Measurements from ENCODE around the gene SLC22A5.
"Not testable (repeated sequence)": the region's sequence is repeated elsewhere in the genome, so short reads cannot be mapped to it uniquely, and the experiment has no call there.

SLC22A5 gene

DNA sequence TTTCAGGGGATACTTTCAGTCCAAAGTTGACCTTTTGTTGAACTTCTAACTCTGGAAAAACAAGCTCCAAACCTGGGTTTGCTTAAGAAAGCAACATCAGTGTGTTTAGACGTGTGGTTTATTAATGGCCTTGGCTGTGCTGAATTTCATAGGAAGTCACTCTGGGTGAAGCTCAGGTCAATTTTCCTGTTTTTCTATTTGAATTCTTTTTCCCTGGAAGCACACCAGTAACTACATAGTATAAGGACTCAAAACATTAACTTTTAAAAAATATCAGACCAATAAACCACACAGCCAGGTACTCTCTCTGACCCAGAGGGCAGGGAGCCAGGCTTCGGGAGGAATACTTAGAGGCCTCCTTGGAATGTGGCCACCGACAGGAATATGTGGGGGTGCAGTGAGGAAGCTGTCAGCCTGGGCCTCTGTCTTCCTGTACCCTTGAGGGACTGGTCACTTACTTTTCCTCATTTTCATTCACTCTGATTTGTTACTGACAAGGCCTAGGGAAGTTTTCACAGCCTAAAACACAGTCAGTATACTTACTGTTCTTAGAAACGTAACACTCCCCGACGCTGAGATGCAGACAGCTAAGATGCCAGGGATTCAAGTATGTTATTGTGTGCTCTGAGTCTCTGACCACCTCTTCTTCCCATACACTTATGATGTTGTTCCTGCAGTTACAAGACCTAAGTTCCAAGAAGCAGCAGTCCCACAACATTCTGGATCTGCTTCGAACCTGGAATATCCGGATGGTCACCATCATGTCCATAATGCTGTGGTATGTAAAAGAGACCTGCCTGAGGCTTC, 18.9 kb downstream of the SLC22A5 start:
- no peak for DNase-seq (ENCODE audit: low spot score)

DNA sequence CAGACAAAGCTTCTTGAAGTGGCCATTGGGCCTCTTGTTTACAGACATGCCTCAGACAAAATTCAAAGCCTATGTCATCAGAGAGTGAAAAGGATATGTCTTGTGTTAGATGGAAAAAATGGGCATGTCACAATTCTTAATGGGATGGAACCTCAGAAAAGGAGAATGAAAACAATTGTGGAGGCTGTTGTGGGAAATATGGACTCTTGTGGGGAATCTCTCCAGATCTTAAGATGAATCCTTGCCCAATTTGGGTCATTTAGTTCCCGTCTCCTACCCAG, 19.5 kb downstream of the SLC22A5 start:
- DNase-seq (ENCODE audit: low spot score): no peak

DNA sequence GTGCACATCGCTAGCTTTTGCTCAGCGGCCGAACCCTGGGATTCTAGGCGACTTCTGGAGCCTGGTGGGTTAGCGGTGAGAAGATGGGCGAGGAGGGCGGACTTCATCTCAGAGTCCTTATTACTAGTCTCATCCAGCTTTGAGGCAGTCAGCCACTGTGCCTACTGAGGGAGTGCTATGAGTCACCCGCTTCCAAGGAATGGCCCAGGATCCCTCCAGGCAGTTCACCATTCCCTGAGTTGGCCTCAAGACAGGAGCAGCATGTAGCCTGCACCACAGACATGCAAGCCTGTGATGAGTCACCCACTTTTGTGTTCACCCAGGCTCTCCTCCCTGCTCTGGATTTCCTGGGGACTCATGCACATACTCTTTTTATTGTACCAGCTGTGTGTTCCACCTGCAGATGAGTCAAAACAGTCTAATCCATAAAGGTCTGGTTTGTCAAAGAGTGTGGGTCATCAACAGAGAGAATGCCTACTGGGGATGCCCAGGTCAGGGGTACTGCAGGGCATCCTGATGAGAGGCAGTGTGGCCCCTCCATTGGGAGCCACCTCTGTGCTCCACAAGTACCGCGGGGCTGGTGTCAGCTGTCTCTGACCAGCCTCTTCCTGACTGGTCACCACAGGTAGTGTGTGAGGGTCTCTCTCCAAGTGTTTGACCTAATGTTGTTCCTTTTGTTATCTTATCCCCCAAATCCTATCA, 20.2 kb downstream of the SLC22A5 start:
- no peak for DNase-seq (ENCODE audit: low spot score)

DNA sequence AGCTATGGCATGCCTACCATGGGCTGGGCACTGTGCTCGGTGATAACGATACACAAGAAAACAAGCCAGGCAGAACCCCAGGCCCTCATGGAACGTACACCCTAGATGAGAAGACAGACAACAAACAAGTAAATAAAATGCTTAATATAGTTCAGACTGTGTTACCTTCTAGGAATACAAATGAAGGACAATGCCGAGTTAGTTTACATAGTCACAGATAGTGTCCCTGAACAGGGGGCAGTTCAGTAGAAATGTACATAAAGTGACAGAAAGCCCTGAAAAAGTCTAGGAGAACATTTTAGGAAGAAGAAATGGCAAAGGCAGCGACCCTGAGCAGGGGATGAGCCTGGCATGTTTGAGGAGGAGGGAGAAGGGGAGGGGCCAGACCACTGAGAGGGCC, 21.7 kb downstream of the SLC22A5 start:
- no peak for DNase-seq (ENCODE audit: low spot score)

DNA sequence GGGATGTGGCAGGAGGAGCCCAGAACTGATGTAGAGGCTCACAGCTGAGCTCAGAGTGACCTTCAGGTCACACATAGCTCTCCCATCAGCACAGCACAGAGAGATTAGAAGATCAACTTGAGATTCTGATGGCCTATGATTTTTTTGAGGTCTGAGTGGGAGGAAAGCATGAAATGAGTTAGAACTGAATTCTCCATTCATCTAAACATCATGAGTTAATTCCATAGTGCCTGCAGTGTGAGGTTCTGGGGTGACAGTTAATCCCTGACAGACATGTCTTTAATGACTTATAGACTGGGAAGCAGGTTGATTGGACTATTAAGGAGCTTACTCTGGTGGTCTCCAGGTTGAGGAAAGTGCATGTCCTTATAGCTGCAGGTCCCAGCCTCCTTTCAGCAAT, 22.4 kb downstream of the SLC22A5 start:
- DNase-seq (ENCODE audit: low spot score): no peak

DNA sequence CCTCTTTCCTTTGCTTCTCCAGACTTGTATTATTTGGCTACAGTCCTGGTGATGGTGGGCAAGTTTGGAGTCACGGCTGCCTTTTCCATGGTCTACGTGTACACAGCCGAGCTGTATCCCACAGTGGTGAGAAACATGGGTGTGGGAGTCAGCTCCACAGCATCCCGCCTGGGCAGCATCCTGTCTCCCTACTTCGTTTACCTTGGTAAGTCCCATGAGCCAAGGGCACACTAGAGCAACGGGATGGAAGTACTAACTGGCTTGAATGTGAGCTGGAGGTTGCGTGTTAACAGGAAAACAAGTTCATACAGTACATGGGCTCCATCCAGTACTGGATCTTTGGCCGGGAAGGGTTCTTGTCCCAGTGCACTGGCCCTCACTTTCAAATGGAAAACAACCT, 22.9 kb downstream of the SLC22A5 start:
- DNase-seq (ENCODE audit: low spot score): no peak

DNA sequence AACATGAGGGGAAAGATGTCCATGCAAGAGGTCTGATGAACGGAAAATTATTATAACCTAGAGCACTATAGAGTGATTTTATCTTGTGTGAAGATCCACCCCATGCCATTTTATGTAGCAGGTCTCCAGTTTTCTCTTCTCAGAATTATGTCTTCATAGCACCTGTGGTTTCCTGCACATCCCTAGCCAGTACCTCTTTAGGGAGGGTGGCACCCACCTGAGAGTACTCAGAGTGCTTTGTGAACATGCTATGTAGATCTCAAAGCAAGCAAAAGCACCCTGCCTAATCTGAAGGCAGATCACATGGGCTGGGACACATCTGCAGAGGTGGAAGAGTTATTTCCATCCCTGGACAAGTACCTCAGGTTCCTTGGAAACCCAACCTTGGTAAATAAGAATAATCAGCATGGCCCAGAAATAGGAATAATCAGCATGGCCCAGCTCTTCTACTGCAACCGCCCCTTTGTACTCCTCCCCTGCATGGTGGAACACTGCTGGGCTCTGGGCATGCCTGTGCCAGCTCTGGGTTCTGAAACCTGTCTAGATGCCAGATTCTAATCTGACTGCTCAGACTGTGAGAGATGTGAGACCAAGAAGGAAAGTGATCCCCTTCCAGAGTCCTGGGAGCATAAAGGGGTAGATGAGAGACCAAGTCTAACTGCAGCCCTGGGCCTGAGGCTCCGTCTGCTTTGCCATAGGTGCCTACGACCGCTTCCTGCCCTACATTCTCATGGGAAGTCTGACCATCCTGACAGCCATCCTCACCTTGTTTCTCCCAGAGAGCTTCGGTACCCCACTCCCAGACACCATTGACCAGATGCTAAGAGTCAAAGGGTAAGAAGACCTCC, 23.7 kb downstream of the SLC22A5 start:
- no peak for DNase-seq (ENCODE audit: low spot score)

DNA sequence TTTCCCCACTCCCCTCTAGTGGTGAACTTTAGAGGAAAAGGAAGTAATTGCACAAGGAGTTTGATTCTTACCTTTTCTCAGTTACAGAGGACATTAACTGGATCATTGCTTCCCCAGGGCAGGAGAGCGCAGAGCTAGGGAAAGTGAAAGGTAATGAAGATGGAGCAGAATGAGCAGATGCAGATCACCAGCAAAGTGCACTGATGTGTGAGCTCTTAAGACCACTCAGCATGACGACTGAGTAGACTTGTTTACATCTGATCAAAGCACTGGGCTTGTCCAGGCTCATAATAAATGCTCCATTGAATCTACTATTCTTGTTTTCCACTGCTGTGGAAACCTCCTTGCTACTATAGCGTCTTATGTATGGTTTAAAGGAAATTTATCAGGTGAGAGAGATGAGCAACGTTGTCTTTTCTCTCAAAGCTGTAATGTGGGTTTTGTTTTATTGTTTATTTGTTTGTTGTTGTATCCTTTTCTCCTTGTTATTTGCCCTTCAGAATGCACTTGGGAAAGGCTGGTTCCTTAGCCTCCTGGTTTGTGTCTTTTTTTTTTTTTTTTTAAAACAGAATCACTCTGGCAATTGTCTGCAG, 25.3 kb downstream of the SLC22A5 start:
- no peak for DNase-seq (ENCODE audit: low spot score)

DNA sequence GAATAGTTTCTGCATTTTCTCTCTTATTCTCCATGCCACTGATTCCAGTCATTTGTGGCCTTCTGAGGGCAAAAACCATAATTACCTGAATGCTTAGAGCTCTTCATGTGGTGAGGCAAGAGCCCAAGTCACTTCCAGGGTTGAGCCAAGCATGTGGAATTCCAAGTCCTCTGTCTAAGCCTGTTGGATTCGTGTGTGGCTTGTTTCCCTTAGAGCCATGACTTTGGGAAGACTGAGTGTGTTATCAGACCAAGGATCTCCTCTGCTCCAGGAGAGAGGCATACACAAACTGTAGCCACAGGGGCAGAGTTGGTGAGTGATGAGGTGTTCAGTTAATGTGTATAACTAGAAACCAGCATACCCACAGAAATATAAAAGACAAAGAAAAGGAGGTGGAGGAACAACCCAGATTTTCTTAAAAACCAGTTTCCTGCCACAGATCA, 27.1 kb downstream of the SLC22A5 start:
- DNase-seq (ENCODE audit: low spot score): no peak

DNA sequence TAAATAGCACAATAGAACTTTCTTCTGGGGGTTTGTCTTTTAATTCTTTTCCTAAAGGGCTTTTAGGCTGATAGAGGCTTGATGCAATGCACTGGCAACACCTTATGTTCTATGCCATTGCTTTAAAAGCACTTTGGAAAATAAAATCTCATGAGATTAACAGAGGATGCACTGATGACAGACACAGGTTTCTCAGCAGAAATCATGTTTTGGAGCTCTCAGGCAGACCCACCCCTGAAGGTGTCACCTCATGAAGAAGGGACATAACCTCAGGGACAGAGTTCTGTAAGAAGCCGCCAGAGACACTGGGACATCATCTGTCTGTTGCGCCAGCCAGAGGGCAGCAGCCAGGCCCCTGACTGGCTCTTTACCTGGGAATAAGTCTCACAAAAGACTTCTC, 27.7 kb downstream of the SLC22A5 start:
- no peak for DNase-seq (ENCODE audit: low spot score)

DNA sequence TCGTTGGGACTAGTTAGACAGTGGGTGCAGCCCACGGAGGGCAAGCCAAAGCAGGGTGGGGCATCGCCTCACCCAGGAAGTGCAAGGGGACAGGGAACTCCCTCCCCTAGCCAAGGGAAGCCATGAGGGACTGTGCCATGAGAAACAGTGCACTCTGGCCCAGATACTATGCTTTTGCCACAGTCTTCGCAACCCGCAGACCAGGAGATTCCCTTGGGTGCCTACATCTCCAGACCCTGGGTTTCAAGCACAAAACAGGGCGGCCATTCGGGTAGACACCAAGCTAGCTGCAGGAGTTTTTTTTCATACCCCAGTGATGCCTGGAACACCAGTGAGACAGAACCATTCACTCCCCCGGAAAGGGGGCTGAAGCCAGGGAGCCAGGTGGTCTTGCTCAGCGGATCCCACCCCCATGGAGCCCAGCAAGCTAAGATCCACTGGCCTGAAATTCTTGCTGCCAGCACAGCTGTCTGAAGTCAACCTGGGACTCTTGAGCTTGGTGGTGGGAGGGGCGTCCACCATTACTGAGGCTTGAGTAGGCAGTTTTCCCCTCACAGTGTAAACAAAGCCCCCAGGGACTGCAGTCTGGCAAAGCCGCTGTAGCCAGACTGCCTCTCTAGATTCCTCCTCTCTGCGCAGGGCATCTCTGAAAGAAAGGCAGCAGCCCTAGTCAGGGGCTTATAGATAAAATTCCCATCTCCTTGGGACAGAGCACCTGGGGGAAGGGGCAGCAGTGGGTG, 28.6 kb downstream of the SLC22A5 start:
- DNase-seq (ENCODE audit: low spot score): not testable (repeated sequence)

DNA sequence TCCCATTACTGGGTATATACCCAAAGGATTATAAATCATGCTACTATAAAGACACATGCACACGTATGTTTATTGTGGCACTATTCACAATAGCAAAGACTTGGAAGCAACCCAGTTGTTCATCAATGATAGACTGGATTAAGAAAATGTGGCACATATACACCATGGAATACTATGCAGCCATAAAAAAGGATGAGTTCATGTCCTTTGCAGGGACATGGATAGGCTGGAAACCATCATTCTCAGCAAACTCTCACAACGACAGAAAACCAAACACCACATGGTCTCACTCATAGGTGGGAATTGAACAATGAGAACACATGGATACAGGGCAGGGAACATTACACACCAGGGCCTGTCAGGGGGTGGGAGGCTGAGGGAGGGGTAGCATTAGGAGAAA, 34.5 kb downstream of the SLC22A5 start:
- not testable (repeated sequence) for DNase-seq (ENCODE audit: low spot score)

DNA sequence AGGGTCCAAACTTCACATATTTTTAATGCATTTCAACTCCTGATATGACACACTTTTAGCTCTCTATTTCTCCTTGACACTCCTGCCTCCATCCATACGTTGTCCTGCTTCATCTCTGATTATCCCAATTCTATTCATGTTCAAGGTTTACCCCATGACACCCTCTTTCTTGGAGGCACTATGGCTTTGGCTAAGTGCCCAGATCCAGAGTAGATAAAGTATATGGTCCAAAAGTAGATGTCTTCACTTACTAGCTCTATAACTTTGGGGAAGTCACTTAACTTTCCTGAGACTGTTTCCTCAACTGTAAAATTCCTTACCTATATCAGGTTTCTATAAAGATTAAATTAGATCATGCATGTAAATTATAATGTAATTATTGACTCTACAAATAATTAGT, 36.1 kb downstream of the SLC22A5 start:
- DNase-seq (ENCODE audit: low spot score): no peak

DNA sequence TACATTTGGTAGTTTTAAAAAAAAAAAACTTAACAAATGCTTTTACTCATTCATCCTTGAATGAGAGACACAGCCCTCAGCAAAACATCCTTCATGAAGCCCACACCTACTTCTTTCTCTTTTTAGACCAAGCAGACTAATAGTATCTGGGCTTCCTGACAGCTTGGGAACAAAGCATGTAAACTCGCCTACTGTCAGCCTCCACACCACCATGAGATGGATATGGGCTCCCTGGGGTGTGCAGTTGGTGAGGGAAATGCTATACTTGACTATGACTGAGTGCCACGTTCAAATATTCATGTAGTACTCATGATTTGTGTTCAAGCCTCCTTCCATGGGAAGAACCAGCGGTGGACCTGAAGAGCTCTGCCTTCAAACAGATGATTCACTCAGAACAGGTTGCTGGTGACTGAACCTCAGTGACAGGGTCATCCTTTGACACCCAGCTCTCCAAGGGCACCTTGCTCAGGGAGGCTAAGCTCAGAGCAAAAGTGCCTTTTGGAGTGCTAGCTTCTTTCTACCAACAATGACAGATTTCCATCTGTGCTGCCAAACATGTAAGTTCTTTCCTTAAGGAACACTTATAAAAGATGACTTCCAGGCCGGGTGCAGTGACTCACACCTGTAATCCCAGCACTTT, 36.8 kb downstream of the SLC22A5 start:
- DNase-seq (ENCODE audit: low spot score): no peak

DNA sequence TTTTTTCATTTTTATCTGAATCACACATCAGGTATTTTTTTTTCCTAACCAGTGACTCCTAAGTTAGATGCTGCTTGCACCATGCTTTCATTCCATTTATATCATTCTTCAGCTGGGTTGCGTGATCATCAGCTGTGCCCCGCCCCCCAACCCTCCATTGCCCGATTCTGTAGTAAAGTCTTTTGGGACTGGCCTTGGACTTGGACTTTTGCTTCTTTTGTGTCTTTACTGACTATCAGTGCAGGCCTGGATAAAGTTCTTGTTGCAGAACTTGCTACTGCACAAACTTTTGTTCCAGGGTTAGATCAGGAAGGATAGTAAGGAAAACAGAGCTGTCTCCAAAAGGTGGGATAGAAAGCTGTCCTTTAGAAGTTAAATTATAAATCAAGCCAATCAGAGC, 38.5 kb downstream of the SLC22A5 start:
- DNase-seq (ENCODE audit: low spot score): no peak

DNA sequence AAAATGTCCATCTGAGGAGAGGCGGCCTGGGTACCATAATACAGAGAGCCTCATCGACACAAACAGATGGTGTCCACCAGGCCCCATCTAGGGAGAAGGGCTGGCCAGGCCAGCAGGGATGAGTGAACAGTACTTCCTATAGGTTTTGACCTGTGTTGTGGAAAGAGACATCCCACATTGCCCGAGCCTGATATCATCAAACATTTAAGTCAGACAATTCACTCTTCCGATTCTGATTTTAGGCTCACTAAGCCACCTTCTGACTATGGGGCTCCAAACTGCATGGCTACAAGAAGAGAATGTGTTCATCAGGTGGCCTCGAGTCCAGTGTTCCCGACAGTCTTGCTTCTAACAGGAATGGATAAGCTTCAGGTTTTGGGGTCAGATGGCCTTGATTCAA, 38.9 kb downstream of the SLC22A5 start:
- no peak for DNase-seq (ENCODE audit: low spot score)

DNA sequence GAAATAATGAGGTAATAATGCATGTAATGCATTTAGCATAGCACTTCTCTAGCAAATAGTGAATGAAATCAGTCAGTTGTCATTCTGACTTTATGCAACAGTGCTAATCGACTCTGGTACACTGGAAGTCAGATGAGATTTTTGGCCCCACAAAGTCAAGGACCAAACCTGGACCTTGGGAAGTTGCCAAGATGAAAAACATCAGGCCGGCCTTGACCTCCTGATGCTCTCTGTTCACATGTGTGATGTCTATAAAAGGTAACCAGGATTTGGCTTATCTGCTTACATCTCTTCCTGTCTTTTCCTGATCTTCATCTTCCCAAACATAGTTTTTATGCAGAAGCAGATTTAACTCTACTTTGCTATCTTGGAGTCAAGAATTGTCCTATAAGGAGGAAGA, 39.5 kb downstream of the SLC22A5 start:
- no peak for DNase-seq (ENCODE audit: low spot score)

DNA sequence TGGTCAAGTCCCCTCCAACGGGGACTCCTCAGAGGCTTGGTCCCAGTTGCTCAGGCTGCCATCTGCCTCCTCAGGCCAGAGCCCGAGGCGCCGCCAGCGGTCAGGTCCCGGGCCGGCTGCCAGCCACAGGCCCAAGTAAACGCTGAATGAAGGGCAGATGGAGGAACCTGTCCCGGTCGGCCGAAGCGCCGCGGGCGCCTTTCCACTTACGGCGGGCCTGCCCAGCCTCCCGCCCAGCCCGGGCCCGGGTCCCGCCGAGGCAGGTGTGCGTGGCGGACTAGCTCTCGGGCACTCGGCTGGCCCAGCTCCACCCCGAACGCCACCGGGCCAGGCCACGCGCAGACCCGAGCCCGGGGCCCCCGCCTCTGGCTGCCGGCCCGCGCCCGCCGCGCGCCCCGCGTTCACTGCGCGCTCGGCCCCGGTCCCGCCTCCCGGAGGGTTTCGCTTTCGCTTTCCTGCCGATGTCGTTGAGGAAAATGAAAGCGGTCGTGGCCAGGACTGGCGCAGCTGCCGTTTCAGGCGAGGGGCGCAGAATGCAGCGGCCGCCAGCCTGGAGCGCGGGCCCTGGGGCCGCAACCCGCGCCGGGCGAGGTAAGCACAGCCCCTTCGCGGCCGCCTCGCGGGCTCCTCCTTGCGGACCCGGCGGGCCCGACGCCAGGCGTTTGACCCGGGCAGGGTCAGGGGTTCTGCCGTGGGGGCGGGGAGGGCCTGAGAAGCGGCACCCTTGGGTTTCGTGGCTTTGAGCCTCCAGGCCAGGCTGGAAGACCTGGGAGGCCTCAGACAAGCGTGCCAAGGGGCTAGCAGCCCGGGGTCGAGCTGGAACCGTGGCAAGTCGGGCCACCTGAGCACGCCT, 41.2 kb downstream of the SLC22A5 start:
- DNase-seq (ENCODE audit: low spot score): peak; percentile 78

DNA sequence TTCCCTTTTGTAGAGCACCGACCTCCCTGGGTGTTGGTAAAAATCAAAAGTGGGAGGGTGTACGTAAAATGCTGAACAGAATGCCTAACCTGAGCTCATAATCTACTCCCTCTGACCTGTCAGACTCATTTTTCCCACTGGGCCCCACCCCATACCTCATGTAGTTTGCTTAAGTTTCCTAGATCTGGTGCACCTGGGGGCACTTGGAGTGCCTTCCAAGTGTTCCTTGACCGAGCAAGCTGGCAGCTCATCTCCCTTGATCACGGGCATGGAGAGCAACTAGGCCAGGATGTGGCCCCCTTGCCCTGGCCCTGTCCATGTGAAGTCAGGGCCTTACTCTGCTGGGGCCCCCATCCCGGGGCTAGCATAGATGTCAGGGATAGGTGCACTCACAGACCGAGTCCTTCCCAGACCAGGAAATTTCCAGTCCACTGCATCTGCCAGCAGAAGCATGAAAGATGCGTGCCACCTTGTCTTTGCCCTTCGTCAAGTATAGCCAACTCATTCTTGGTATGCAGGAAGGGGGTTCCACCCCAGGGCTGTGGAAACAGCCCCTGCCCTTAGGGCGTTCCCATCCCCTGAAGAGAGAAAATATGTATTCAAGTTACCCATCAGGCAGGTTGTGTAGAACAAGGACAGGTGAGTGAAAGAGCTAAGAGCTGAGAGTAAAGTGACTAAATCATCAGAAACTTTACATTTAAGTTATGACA, 41.9 kb downstream of the SLC22A5 start:
- DNase-seq (ENCODE audit: low spot score): peak; percentile 53

DNA sequence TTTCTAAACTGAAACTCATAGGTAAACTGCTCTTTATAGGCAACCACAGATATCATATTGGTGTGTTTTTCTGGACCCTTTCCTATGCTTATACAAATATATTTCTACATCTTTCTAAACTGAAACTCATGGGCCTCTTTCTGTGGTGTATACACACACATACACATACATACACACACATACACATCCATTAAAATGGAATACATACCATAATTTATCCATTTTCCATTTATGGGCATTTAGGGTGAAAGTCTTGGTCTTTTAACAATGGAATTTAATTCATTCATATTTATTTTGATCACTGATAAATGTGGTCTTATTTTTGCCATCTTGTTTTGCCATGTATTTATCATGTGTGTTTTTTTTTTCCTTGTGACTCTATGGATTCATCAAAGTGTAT, 44.1 kb downstream of the SLC22A5 start:
- no peak for DNase-seq (ENCODE audit: low spot score)

Data from globus pallidus (tissue), 1 donor.